ENCODE results near the gene ORMDL3.
"Not testable (repeated sequence)": the region's sequence is repeated elsewhere in the genome, so short reads cannot be mapped to it uniquely, and the experiment has no call there.

ORMDL3 gene

GRCh38 chr17:39920218-39921210 is 6.9 kb downstream of the ORMDL3 start:
- H3K4me1 ChIP-seq (ENCODE audit: control insufficient read depth, low read depth, low read length) = no peaks in the 10 kb centered on the region
- no peaks in the 10 kb centered on the region for H3K9me3 ChIP-seq (ENCODE audit: control insufficient read depth, low read depth, low read length)
- H3K27ac ChIP-seq (ENCODE audit: low read length) = no peak overlapping the region
- no peaks in the 10 kb centered on the region for H3K27me3 ChIP-seq (ENCODE audit: control insufficient read depth, insufficient read depth, low read length)
- H3K4me3 ChIP-seq (ENCODE audit: low read length) = no peak overlapping the region
- H3K36me3 ChIP-seq (ENCODE audit: control insufficient read depth, low read depth, low read length) = peaks cover 22% of the 10 kb centered on the region
- no peak overlapping the region for H3K9ac ChIP-seq (ENCODE audit: low read length)

DNA sequence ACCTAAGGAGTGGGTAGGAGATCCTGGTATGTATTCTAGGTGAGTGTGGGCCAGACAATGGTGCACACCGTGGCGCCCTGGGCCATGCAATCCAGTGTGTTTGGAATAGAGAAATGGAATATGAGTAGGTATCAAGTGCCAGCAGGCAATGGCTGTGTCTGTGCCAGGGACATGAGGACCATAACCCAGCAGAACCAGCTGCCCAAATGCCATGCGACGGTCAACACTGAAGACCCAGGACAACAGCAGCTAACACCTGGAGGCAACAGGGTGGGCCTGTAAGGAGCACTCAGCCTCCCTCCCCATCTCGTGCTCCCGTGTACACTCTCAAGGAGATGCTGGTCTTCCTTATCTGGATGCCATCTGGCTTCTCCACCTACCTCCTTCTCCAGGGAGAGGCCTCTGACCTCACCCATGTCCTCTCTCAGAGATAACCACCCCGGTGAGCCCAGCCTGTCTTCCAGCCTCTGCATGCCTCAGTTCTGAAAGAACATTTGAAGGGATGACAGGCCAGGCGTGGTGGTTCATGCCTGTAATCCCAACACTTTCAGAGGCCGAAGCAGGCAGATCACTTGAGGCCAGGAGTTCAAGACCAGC is 8.2 kb downstream of the ORMDL3 start:
- Histone ChIP-seq H3K27me3 (ENCODE audit: control insufficient read depth, insufficient read depth, low read length) (no peaks in the 10 kb centered on the region), H3K9me3 (ENCODE audit: control insufficient read depth, low read depth, low read length) (no peaks in the 10 kb centered on the region), H3K4me1 (ENCODE audit: control insufficient read depth, low read depth, low read length) (no peaks in the 10 kb centered on the region), H3K27ac (ENCODE audit: low read length) (no peak overlapping the region), H3K4me3 (ENCODE audit: low read length) (no peak overlapping the region), H3K9ac (ENCODE audit: low read length) (no peak overlapping the region), H3K36me3 (ENCODE audit: control insufficient read depth, low read depth, low read length) (peaks cover 22% of the 10 kb centered on the region)

GRCh38 chr17:39916918-39917317 is 10.5 kb downstream of the ORMDL3 start:
- Histone ChIP-seq H3K27ac (ENCODE audit: low read length) (no peak overlapping the region), H3K9me3 (ENCODE audit: control insufficient read depth, low read depth, low read length) (no peaks in the 10 kb centered on the region), H3K36me3 (ENCODE audit: control insufficient read depth, low read depth, low read length) (peaks cover 5% of the 10 kb centered on the region), H3K4me3 (ENCODE audit: low read length) (no peak overlapping the region), H3K9ac (ENCODE audit: low read length) (no peak overlapping the region), H3K4me1 (ENCODE audit: control insufficient read depth, low read depth, low read length) (no peaks in the 10 kb centered on the region), H3K27me3 (ENCODE audit: control insufficient read depth, insufficient read depth, low read length) (no peaks in the 10 kb centered on the region)

DNA sequence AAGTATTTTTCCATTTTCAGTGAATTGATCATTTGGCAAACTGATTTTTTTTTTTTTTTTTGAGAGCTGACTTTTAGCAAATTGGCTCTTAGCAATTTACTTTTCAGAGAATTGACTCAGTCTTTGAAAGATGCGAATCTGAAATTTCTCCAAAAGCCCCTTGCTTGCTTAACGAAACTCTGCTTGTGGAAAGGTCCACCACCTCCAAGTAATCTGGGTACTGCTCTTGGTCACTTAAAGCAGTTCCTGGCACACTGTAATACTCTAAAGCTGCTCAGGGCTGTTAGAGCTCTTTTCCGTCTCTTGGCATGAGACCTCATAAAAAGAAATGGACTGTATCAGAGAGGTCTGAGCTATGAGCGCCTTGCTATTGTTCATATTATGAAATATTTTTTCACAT is 11.8 kb downstream of the ORMDL3 start:
- no peak overlapping the region for H3K4me3 ChIP-seq (ENCODE audit: low read length)
- peaks cover 8% of the 10 kb centered on the region for H3K36me3 ChIP-seq (ENCODE audit: control insufficient read depth, low read depth, low read length)
- no peaks in the 10 kb centered on the region for H3K27me3 ChIP-seq (ENCODE audit: control insufficient read depth, insufficient read depth, low read length)
- H3K4me1 ChIP-seq (ENCODE audit: control insufficient read depth, low read depth, low read length) = no peaks in the 10 kb centered on the region
- no peak overlapping the region for H3K9ac ChIP-seq (ENCODE audit: low read length)
- H3K9me3 ChIP-seq (ENCODE audit: control insufficient read depth, low read depth, low read length) = no peaks in the 10 kb centered on the region
- no peak overlapping the region for H3K27ac ChIP-seq (ENCODE audit: low read length)

- Histone ChIP-seq H3K4me1 (ENCODE audit: control insufficient read depth, low read depth, low read length) (no peaks in the 10 kb centered on the region), H3K9me3 (ENCODE audit: control insufficient read depth, low read depth, low read length) (no peaks in the 10 kb centered on the region), H3K9ac (ENCODE audit: low read length) (no peak overlapping the region), H3K27ac (ENCODE audit: low read length) (no peak overlapping the region), H3K36me3 (ENCODE audit: control insufficient read depth, low read depth, low read length) (peaks cover 8% of the 10 kb centered on the region), H3K4me3 (ENCODE audit: low read length) (no peak overlapping the region), H3K27me3 (ENCODE audit: control insufficient read depth, insufficient read depth, low read length) (no peaks in the 10 kb centered on the region)
Observed at GRCh38 chr17:39913989-39914388, 13.4 kb downstream of the ORMDL3 start.

DNA sequence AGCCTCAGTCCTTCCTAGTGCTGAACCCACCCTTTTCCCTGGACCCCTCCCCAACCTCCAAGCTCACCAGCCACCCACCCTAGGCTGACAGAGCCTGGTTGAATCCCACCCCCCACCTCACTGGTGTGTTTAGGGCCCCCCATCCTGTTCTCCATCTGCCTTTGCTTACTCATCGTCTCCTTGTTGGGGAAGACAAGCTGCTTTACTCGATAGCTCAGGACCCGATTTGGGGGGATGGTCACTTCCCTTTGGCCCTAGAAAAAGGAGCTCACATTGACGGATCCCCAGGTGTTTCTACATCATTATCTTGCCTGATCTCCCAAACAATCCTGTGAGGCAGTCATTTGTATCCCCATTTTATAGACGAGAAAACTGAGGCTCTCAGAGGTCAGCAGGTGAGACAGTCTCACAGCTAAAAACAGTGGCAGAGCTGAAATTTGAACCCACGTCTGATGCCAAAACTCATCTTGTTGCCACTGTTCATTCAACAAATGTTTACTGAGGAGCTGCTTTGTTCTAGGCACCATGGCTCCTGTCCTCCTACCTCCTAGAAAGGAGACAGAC is 18.5 kb downstream of the ORMDL3 start:
- Histone ChIP-seq H3K4me3 (ENCODE audit: low read length) (no peak overlapping the region), H3K4me1 (ENCODE audit: control insufficient read depth, low read depth, low read length) (no peaks in the 10 kb centered on the region), H3K9me3 (ENCODE audit: control insufficient read depth, low read depth, low read length) (no peaks in the 10 kb centered on the region), H3K27ac (ENCODE audit: low read length) (no peak overlapping the region), H3K27me3 (ENCODE audit: control insufficient read depth, insufficient read depth, low read length) (no peaks in the 10 kb centered on the region), H3K9ac (ENCODE audit: low read length) (no peak overlapping the region), H3K36me3 (ENCODE audit: control insufficient read depth, low read depth, low read length) (peaks cover 12% of the 10 kb centered on the region)

- H3K9ac ChIP-seq (ENCODE audit: low read length) = no peak overlapping the region
- peaks cover 4% of the 10 kb centered on the region for H3K36me3 ChIP-seq (ENCODE audit: control insufficient read depth, low read depth, low read length)
- H3K27ac ChIP-seq (ENCODE audit: low read length) = no peak overlapping the region
- H3K4me1 ChIP-seq (ENCODE audit: control insufficient read depth, low read depth, low read length) = no peaks in the 10 kb centered on the region
- no peak overlapping the region for H3K4me3 ChIP-seq (ENCODE audit: low read length)
- H3K9me3 ChIP-seq (ENCODE audit: control insufficient read depth, low read depth, low read length) = no peaks in the 10 kb centered on the region
- no peaks in the 10 kb centered on the region for H3K27me3 ChIP-seq (ENCODE audit: control insufficient read depth, insufficient read depth, low read length)
Observed at GRCh38 chr17:39904990-39905288, 22.5 kb downstream of the ORMDL3 start.

DNA sequence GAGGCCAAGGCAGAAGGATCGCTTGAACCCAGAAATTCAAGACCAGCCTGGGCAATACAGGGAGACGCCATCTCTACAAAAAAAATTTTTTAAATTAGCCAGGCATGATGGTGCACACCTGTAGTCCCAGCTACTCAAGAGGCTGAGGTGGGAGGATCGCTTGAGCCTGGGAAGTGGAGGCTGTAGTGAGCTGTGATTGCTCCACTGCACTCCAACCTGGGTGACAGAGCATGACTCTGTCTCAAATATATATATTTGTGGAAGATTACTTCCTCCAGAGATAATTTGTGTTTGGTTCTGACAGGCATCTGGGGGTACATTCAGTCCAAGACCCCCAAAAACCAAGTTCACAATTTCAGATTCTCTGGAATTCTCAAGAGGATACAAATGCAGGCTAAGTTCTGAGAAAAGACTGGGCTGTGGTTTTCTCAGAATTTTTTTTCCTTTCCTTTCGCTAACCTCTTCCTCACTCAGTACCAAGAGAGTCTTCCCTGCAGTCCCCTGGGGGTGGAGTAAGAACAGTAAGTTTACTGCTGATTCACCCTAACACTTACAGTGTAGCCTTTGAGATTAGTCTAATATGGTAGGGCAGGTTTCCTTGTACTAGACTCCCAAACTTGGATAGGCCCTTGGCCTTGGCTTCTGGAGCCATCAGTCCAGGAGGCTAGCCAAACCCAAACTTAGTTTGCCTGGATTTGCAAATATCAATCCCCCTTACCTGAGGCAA is 24.1 kb downstream of the ORMDL3 start:
- no peak overlapping the region for H3K4me3 ChIP-seq (ENCODE audit: low read length)
- no peak overlapping the region for H3K27ac ChIP-seq (ENCODE audit: low read length)
- H3K9ac ChIP-seq (ENCODE audit: low read length) = no peak overlapping the region
- no peaks in the 10 kb centered on the region for H3K27me3 ChIP-seq (ENCODE audit: control insufficient read depth, insufficient read depth, low read length)
- no peaks in the 10 kb centered on the region for H3K9me3 ChIP-seq (ENCODE audit: control insufficient read depth, low read depth, low read length)
- H3K4me1 ChIP-seq (ENCODE audit: control insufficient read depth, low read depth, low read length) = no peaks in the 10 kb centered on the region
- peaks cover 4% of the 10 kb centered on the region for H3K36me3 ChIP-seq (ENCODE audit: control insufficient read depth, low read depth, low read length)

GRCh38 chr17:39902027-39902426 is 25.4 kb downstream of the ORMDL3 start:
- H3K4me1 ChIP-seq (ENCODE audit: control insufficient read depth, low read depth, low read length); H3K4me3 ChIP-seq (ENCODE audit: low read length); H3K27ac ChIP-seq (ENCODE audit: low read length); H3K9ac ChIP-seq (ENCODE audit: low read length); H3K9me3 ChIP-seq (ENCODE audit: control insufficient read depth, low read depth, low read length); H3K36me3 ChIP-seq (ENCODE audit: control insufficient read depth, low read depth, low read length); H3K27me3 ChIP-seq (ENCODE audit: control insufficient read depth, insufficient read depth, low read length): not testable (repeated sequence)

- Histone ChIP-seq H3K9me3 (ENCODE audit: control insufficient read depth, low read depth, low read length) (no peaks in the 10 kb centered on the region), H3K36me3 (ENCODE audit: control insufficient read depth, low read depth, low read length) (no peaks in the 10 kb centered on the region), H3K9ac (ENCODE audit: low read length) (no peak overlapping the region), H3K4me3 (ENCODE audit: low read length) (no peak overlapping the region), H3K27ac (ENCODE audit: low read length) (no peak overlapping the region), H3K27me3 (ENCODE audit: control insufficient read depth, insufficient read depth, low read length) (no peaks in the 10 kb centered on the region), H3K4me1 (ENCODE audit: control insufficient read depth, low read depth, low read length) (no peaks in the 10 kb centered on the region)
Observed at GRCh38 chr17:39899215-39899614, 28.2 kb downstream of the ORMDL3 start.

DNA sequence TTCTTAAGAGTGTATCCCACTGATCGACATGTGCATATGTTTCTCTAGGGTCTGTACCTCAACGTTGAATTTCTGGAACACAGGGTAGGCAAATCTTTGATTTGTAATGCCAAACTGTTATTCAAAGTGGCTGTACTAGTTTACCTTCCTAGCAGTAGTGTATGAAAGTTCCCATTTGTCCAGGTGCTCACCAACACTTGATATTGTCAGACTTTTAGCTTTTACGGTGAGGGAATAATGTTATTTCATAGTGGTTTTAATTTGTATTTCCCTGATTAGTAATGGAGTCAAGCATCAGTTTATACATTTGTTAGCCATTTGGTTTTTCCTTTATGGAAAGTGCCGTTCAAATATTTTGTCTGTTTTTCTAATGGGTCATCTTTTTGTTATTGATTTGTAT is 29.3 kb downstream of the ORMDL3 start:
- Histone ChIP-seq H3K4me1 (ENCODE audit: control insufficient read depth, low read depth, low read length) (no peaks in the 10 kb centered on the region), H3K36me3 (ENCODE audit: control insufficient read depth, low read depth, low read length) (no peaks in the 10 kb centered on the region), H3K9ac (ENCODE audit: low read length) (no peak overlapping the region), H3K27ac (ENCODE audit: low read length) (no peak overlapping the region), H3K9me3 (ENCODE audit: control insufficient read depth, low read depth, low read length) (no peaks in the 10 kb centered on the region), H3K4me3 (ENCODE audit: low read length) (no peak overlapping the region), H3K27me3 (ENCODE audit: control insufficient read depth, insufficient read depth, low read length) (no peaks in the 10 kb centered on the region)
